WTC11 (cell line): ENCODE measurements around the gene HAVCR2. TPM values are rescaled to one million over a fixed set of nuclear protein-coding genes. Genes with fewer than 3 reads are reported as not detected.

Experiments used
- ATAC-seq: fragments of 200-7000 bp; cut with Tn5 transposase; 2 replicates; pipeline ENCODE4 v1.10.0; 2021; ENCODE audit warnings: mild to moderate bottlenecking, moderate library complexity
- Bru-seq: library from RNA; stranded (reverse); fragments of 400-500 nt; gene quantifications from one replicate; lab custom pipeline; 2021; lab: Mats Ljungman, UMichigan
- CTCF ChIA-PET: fragments of 300-600 bp; sonication (Branson Sonifier 250); formaldehyde crosslinking; loops from one replicate; lab custom pipeline; 2021; ENCODE audit warnings: antibody characterized with exemption; lab: Charles Lee
- POLR2A ChIA-PET: fragments of 350-600 bp; sonication (Branson Sonifier 250); formaldehyde crosslinking; loops from one replicate; lab custom pipeline; 2021; ENCODE audit warnings: antibody characterized with exemption; lab: Charles Lee
- DNase-seq: peaks from one replicate; pipeline ENCODE4 v3.0.0; 2021; ENCODE audit warnings: low spot score
- H3K27ac Mint-ChIP-seq: 2 replicates; pipeline ENCODE4 v1.8.0; 2021; ENCODE audit warnings: mixed read lengths
- H3K27me3 Mint-ChIP-seq: 2 replicates; pipeline ENCODE4 v1.8.0; 2021; ENCODE audit warnings: low read depth, mild to moderate bottlenecking, moderate library complexity, mixed read lengths
- H3K36me3 Mint-ChIP-seq: 2 replicates; pipeline ENCODE4 v1.8.0; 2021; ENCODE audit warnings: mixed read lengths
- H3K4me1 Mint-ChIP-seq: 2 replicates; pipeline ENCODE4 v1.8.0; 2022; ENCODE audit warnings: mixed read lengths
- H3K4me3 Mint-ChIP-seq: 2 replicates; pipeline ENCODE4 v1.8.0; 2021; ENCODE audit warnings: mild to moderate bottlenecking, moderate library complexity, mixed read lengths
- H3K9me3 Mint-ChIP-seq: 2 replicates; pipeline ENCODE4 v1.8.0; 2021; ENCODE audit warnings: mixed read lengths
- ELF4 ChIP-seq: sonication (generic); formaldehyde crosslinking; IDR thresholded peaks from 2 replicates; pipeline ENCODE4 v1.8.1; 2022; ENCODE audit warnings: low read depth, mild to moderate bottlenecking, moderate library complexity, missing genetic modification reagents
- ESRRA ChIP-seq: sonication (generic); formaldehyde crosslinking; IDR thresholded peaks from 2 replicates; pipeline ENCODE4 v1.8.1; 2022; ENCODE audit warnings: mild to moderate bottlenecking, missing genetic modification reagents, borderline replicate concordance
- JUN ChIP-seq: sonication (generic); formaldehyde crosslinking; IDR thresholded peaks from 2 replicates; pipeline ENCODE4 v1.8.0; 2023; ENCODE audit warnings: mild to moderate bottlenecking, missing genetic modification reagents
- NR1H2 ChIP-seq: sonication (generic); formaldehyde crosslinking; IDR thresholded peaks from 2 replicates; pipeline ENCODE4 v1.9.0; 2021; ENCODE audit warnings: mild to moderate bottlenecking, moderate library complexity, missing genetic modification reagents
- SMAD3 ChIP-seq: sonication (generic); formaldehyde crosslinking; IDR thresholded peaks from 2 replicates; pipeline ENCODE4 v1.8.0; 2022; ENCODE audit warnings: missing genetic modification reagents, mild to moderate bottlenecking, borderline replicate concordance
- SOX15 ChIP-seq: fragments of 250-450 bp; sonication (Bioruptor Pico); IDR thresholded peaks from 2 replicates; pipeline ENCODE4 v1.9.0; 2021; ENCODE audit warnings: mild to moderate bottlenecking
- ZNF138 ChIP-seq: sonication (generic); formaldehyde crosslinking; conservative IDR thresholded peaks from 2 replicates; pipeline ENCODE4 v1.8.1; 2022; ENCODE audit warnings: mild to moderate bottlenecking, moderate library complexity, missing genetic modification reagents
- ZNF317 ChIP-seq: sonication (generic); formaldehyde crosslinking; IDR thresholded peaks from 2 replicates; pipeline ENCODE4 v1.8.1; 2023; ENCODE audit warnings: low read depth, mild to moderate bottlenecking, moderate library complexity, missing genetic modification reagents, borderline replicate concordance
- ZNF416 ChIP-seq: fragments of 250-450 bp; sonication (Bioruptor Pico); IDR thresholded peaks from 2 replicates; pipeline ENCODE4 v1.9.0; 2021; ENCODE audit warnings: mild to moderate bottlenecking, inconsistent platforms
- long read RNA-seq, 3 experiments: library from RNA in 1 of 3; library from capped mRNA in 1 of 3; library from polyadenylated mRNA in 1 of 3; unstranded in 2 of 3; stranded (forward) in 1 of 3; transcript quantifications; one replicate each; pipeline ENCODE4 v2.0.0, GENCODE V29; 2021
- total RNA-seq: library from RNA; stranded (reverse); gene quantifications from 3 replicates; pipeline ENCODE4 v1.2.3, GENCODE V29; 2021
- TF ChIP-seq, protein P1 (sequence below): fragments of 250-450 bp; sonication (Bioruptor Pico); IDR thresholded peaks from 2 replicates; pipeline ENCODE4 v1.9.0; 2021; ENCODE audit warnings: mild to moderate bottlenecking
- TF ChIP-seq, protein P2 (sequence below): sonication (generic); formaldehyde crosslinking; IDR thresholded peaks from 2 replicates; pipeline ENCODE4 v1.8.1; 2023; ENCODE audit warnings: mild to moderate bottlenecking, missing genetic modification reagents, borderline replicate concordance
- TF ChIP-seq, protein P3 (sequence below): sonication (generic); formaldehyde crosslinking; IDR thresholded peaks from 2 replicates; pipeline ENCODE4 v1.8.1; 2023; ENCODE audit warnings: mild to moderate bottlenecking, missing genetic modification reagents, moderate library complexity
- TF ChIP-seq, protein P4 (sequence below): fragments of 250-450 bp; sonication (Bioruptor Pico); IDR thresholded peaks from 2 replicates; pipeline ENCODE4 v1.9.0; 2021; ENCODE audit warnings: mild to moderate bottlenecking, borderline replicate concordance
- TF ChIP-seq, protein P5 (sequence below): sonication (generic); formaldehyde crosslinking; IDR thresholded peaks from 2 replicates; pipeline ENCODE4 v1.8.0; 2022; ENCODE audit warnings: mild to moderate bottlenecking, missing genetic modification reagents
- TF ChIP-seq, protein P6 (sequence below): fragments of 250-450 bp; sonication (Bioruptor Pico); conservative IDR thresholded peaks from 2 replicates; pipeline ENCODE4 v1.9.0; 2021; ENCODE audit warnings: mild to moderate bottlenecking
- TF ChIP-seq, protein P7 (sequence below): fragments of 250-450 bp; sonication (Bioruptor Pico); IDR thresholded peaks from 2 replicates; pipeline ENCODE4 v2.1.2; 2022; ENCODE audit warnings: mild to moderate bottlenecking, moderate library complexity
- TF ChIP-seq, protein P8 (sequence below): sonication (generic); formaldehyde crosslinking; IDR thresholded peaks from 2 replicates; pipeline ENCODE4 v1.8.1; 2022; ENCODE audit warnings: low read depth, mild to moderate bottlenecking, moderate library complexity, missing genetic modification reagents, borderline replicate concordance

HAVCR2 gene
- 0.21 to 0.33 TPM (median 0.25 TPM) in 3 replicates for total RNA-seq
- Bru-seq, nascent RNA: percentile 11 among the genes with signal in this experiment
- long read RNA-seq, experiment 1, partial matches to known transcripts: 0 of 2 reads
- long read RNA-seq, experiment 1, other reads (novel, unspliced or antisense): 2 of 2 reads
- long read RNA-seq, experiment 2, partial matches to known transcripts: 0 of 3 reads
- long read RNA-seq, experiment 2, other reads (novel, unspliced or antisense): 3 of 3 reads
- long read RNA-seq, experiment 3: 0 reads

DNA sequence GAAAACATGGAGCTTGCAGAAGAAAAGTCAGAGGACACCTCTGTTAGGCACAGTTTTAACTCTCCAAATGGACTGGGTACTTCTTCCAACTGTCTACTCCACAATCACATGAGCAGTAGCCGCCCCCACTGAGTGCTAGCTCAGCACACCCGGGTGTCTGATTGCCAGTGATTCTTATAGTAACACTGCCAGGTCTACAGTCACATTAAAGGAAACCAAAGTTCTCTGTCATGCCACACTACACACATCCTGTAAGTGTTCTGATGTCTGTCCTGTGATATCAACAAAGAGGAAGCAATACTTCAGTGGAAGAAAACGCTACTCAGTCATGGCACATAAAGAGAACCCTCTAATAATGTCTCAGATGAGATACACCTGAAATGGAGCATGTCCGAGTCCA, at the start of gene HAVCR2:
Gene HAVCR2, minus strand, starts transcription at position 69 of the 400 bp plus-strand sequence. Its CDS starts 61 bp downstream, at position 8.
- Mint-ChIP-seq H3K4me1 (peaks cover 5% of the 10 kb centered on the region; the same call in 1 of the 2 replicates), H3K27me3 (no peaks in the 10 kb centered on the region), H3K9me3 (no peaks in the 10 kb centered on the region), H3K27ac (no peak within 1 kb of the TSS), H3K4me3 (no peak within 1 kb of the TSS), H3K36me3 (no peaks in the 10 kb centered on the region)
- ATAC-seq (no peak), DNase-seq (no peak)
- ChIA-PET CTCF (no interaction called here), POLR2A (no interaction called here)
- TF ChIP-seq ZNF138 (CRISPR knock-in tag) (no peak), JUN (CRISPR knock-in tag) (no peak)

DNA sequence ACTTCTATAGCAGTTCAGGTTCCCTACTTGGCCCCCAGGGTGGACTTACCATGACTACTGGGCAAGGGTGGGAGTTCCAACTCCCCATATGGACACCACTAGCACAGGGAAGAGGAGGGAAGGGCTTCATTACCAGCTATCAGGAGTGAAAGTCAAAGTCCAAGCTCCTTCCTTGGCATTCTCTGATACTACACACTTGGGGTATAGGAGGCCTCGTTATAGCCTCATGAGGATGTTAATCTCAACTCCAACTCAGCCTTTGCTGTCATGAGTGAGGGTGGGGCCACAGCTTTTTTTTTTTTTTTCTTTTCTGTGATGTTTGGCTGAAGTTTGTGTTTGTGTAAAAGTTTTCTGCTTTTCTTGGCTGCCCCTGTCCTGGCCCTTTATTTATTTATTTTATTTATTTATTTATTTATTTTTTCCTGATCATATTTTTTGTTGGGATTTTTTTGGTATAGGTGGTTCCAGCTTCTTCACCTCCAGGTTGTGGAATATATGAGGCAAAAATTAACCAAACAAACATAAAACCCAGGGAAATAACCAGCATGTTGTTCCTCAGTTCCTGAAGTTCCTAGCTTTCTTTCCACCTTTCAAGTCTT, 48.5 kb upstream of the HAVCR2 start:
- Mint-ChIP-seq H3K27ac (no peak overlapping the region), H3K9me3 (no peaks in the 10 kb centered on the region), H3K4me1 (no peaks in the 10 kb centered on the region), H3K36me3 (no peaks in the 10 kb centered on the region), H3K4me3 (no peak overlapping the region), H3K27me3 (no peaks in the 10 kb centered on the region)
- DNase-seq (no peak), ATAC-seq (no peak)
- POLR2A ChIA-PET: no interaction called here
- CTCF ChIA-PET: interaction anchor here (0.7 kb wide), 1 partner anchor 895 kb away, joined by 3 read pairs; no protein-coding TSS in a partner anchor
- TF ChIP-seq, protein P1, sequence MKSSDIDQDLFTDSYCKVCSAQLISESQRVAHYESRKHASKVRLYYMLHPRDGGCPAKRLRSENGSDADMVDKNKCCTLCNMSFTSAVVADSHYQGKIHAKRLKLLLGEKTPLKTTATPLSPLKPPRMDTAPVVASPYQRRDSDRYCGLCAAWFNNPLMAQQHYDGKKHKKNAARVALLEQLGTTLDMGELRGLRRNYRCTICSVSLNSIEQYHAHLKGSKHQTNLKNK (CRISPR knock-in tag): no peak
- TF ChIP-seq, protein P2, sequence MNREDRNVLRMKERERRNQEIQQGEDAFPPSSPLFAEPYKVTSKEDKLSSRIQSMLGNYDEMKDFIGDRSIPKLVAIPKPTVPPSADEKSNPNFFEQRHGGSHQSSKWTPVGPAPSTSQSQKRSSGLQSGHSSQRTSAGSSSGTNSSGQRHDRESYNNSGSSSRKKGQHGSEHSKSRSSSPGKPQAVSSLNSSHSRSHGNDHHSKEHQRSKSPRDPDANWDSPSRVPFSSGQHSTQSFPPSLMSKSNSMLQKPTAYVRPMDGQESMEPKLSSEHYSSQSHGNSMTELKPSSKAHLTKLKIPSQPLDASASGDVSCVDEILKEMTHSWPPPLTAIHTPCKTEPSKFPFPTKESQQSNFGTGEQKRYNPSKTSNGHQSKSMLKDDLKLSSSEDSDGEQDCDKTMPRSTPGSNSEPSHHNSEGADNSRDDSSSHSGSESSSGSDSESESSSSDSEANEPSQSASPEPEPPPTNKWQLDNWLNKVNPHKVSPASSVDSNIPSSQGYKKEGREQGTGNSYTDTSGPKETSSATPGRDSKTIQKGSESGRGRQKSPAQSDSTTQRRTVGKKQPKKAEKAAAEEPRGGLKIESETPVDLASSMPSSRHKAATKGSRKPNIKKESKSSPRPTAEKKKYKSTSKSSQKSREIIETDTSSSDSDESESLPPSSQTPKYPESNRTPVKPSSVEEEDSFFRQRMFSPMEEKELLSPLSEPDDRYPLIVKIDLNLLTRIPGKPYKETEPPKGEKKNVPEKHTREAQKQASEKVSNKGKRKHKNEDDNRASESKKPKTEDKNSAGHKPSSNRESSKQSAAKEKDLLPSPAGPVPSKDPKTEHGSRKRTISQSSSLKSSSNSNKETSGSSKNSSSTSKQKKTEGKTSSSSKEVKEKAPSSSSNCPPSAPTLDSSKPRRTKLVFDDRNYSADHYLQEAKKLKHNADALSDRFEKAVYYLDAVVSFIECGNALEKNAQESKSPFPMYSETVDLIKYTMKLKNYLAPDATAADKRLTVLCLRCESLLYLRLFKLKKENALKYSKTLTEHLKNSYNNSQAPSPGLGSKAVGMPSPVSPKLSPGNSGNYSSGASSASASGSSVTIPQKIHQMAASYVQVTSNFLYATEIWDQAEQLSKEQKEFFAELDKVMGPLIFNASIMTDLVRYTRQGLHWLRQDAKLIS: no peak
- TF ChIP-seq, protein P3, sequence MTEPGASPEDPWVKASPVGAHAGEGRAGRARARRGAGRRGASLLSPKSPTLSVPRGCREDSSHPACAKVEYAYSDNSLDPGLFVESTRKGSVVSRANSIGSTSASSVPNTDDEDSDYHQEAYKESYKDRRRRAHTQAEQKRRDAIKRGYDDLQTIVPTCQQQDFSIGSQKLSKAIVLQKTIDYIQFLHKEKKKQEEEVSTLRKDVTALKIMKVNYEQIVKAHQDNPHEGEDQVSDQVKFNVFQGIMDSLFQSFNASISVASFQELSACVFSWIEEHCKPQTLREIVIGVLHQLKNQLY (CRISPR knock-in tag): no peak
- no peak for TF ChIP-seq ZNF416 (CRISPR knock-in tag)
- TF ChIP-seq, protein P4, sequence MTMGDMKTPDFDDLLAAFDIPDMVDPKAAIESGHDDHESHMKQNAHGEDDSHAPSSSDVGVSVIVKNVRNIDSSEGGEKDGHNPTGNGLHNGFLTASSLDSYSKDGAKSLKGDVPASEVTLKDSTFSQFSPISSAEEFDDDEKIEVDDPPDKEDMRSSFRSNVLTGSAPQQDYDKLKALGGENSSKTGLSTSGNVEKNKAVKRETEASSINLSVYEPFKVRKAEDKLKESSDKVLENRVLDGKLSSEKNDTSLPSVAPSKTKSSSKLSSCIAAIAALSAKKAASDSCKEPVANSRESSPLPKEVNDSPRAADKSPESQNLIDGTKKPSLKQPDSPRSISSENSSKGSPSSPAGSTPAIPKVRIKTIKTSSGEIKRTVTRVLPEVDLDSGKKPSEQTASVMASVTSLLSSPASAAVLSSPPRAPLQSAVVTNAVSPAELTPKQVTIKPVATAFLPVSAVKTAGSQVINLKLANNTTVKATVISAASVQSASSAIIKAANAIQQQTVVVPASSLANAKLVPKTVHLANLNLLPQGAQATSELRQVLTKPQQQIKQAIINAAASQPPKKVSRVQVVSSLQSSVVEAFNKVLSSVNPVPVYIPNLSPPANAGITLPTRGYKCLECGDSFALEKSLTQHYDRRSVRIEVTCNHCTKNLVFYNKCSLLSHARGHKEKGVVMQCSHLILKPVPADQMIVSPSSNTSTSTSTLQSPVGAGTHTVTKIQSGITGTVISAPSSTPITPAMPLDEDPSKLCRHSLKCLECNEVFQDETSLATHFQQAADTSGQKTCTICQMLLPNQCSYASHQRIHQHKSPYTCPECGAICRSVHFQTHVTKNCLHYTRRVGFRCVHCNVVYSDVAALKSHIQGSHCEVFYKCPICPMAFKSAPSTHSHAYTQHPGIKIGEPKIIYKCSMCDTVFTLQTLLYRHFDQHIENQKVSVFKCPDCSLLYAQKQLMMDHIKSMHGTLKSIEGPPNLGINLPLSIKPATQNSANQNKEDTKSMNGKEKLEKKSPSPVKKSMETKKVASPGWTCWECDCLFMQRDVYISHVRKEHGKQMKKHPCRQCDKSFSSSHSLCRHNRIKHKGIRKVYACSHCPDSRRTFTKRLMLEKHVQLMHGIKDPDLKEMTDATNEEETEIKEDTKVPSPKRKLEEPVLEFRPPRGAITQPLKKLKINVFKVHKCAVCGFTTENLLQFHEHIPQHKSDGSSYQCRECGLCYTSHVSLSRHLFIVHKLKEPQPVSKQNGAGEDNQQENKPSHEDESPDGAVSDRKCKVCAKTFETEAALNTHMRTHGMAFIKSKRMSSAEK (CRISPR knock-in tag): no peak
- TF ChIP-seq, protein P5, sequence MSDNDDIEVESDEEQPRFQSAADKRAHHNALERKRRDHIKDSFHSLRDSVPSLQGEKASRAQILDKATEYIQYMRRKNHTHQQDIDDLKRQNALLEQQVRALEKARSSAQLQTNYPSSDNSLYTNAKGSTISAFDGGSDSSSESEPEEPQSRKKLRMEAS (CRISPR knock-in tag): no peak
- no peak for TF ChIP-seq NR1H2 (CRISPR knock-in tag)
- no peak for TF ChIP-seq SMAD3 (CRISPR knock-in tag)
- no peak for TF ChIP-seq ZNF138 (CRISPR knock-in tag)
- TF ChIP-seq, protein P6, sequence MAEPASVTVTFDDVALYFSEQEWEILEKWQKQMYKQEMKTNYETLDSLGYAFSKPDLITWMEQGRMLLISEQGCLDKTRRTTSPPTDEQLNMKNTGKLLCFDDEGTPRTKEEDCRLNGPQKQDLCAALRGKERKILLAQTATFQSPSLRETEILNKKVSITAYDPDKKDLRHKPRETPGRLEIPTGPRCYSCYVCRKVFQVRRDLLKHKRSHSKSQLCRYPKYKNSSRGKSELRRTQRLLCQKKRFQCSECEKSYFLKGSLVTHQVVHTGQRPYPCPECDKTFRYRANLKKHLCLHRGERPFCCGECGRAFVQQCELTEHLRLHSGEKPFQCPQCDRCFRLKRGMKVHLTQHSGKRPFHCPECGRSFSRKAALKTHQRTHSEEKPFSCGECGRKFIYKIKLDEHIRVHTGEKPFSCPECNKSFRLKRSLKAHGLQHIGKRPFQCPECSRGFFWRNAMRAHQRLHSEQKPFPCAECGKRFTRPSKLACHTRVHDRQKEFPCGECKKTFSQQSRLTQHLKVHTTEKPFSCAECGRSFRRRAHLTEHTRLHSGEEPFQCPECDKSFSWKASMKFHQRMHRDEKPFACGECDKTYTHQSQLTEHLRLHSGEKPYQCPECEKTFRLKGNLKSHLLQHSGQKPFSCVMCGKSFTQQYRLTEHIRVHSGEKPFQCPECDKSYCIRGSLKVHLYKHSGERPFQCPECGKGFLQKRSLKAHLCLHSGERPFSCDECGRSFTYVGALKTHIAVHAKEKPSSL (CRISPR knock-in tag): no peak
- no peak for TF ChIP-seq ESRRA
- TF ChIP-seq ZNF317: no peak
- TF ChIP-seq, protein P7, sequence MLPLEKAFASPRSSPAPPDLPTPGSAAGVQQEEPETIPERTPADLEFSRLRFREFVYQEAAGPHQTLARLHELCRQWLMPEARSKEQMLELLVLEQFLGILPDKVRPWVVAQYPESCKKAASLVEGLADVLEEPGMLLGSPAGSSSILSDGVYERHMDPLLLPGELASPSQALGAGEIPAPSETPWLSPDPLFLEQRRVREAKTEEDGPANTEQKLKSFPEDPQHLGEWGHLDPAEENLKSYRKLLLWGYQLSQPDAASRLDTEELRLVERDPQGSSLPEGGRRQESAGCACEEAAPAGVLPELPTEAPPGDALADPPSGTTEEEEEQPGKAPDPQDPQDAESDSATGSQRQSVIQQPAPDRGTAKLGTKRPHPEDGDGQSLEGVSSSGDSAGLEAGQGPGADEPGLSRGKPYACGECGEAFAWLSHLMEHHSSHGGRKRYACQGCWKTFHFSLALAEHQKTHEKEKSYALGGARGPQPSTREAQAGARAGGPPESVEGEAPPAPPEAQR (CRISPR knock-in tag): no peak
- no peak for TF ChIP-seq ELF4 (CRISPR knock-in tag)
- TF ChIP-seq, protein P8, sequence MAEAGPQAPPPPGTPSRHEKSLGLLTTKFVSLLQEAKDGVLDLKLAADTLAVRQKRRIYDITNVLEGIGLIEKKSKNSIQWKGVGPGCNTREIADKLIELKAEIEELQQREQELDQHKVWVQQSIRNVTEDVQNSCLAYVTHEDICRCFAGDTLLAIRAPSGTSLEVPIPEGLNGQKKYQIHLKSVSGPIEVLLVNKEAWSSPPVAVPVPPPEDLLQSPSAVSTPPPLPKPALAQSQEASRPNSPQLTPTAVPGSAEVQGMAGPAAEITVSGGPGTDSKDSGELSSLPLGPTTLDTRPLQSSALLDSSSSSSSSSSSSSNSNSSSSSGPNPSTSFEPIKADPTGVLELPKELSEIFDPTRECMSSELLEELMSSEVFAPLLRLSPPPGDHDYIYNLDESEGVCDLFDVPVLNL (CRISPR knock-in tag): no peak
- no peak for TF ChIP-seq SOX15 (CRISPR knock-in tag)
